ENCODE measurements around the gene PRH2.

The PRH2 gene

GRCh38 chr12:10960211-10960610, 31.2 kb downstream of the PRH2 start:
- DNase-seq (ENCODE audit: low spot score): no peak

- DNase-seq (ENCODE audit: low spot score): no peak
Observed at GRCh38 chr12:10965476-10965875, 36.4 kb downstream of the PRH2 start.

- no peak for DNase-seq (ENCODE audit: low spot score)
Observed at GRCh38 chr12:10966314-10966713, 37.3 kb downstream of the PRH2 start.

- no peak for DNase-seq (ENCODE audit: low spot score)
Observed at GRCh38 chr12:10967409-10967808, 38.4 kb downstream of the PRH2 start.

GRCh38 chr12:10968765-10969456, 39.9 kb downstream of the PRH2 start:
- DNase-seq (ENCODE audit: low spot score): no peak

- DNase-seq (ENCODE audit: low spot score): no peak
Observed at GRCh38 chr12:10974965-10975364, 45.9 kb downstream of the PRH2 start.

- DNase-seq (ENCODE audit: low spot score): no peak
Observed at GRCh38 chr12:10982244-10982643, 53.2 kb downstream of the PRH2 start.
